ENCODE results near the gene KLHL29. TPM values are rescaled to one million over a fixed set of nuclear protein-coding genes. Genes with fewer than 3 reads are reported as not detected.

The KLHL29 gene
- total RNA-seq, 1 donor: 14.7 TPM

DNA sequence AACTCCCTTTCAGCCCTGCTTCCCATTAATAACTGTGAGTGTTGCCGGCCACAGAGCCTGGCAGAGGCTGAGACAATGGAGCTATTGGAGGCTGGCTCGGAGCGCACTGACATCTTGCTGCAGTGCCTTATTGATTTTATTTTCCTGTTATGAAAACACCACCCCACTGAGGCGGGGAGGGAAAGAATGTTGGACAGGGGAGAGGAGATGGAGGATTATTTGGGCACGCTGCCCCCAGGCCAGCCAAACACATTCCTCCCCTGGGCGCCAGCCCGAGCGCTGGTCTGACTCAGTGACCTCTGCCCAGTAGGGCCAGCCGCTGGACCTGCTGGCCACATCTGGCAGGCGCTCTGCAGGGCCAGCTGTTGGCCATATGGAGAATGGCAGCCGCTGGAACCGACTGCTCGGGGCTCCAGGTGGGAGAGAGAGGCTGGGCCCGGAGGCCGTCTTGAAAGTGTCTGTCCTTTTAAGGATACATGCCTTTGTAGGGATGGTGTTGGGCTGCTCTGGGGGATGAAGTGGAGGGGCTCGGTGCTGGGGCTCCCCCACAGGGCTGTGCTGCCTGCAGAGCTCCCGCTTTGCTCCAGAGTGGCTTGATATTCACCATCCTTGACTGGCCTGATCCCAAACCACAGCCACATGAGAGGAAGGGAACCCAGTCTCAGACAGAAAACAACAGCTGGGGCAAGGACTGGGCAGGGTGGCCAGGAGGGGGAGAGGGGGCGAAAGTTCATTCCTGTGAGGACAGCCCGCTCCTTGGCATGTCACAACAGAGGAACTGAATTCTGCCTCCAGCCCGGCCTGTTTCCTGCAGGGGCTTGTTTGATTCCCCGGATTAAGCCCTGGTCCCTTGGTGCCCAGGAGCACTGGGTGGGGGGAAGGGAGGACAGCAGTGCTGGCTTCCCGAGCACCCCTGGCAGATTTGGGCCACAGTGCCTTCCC is 179.0 kb downstream of the KLHL29 start:
- TF ChIP-seq, protein P1, sequence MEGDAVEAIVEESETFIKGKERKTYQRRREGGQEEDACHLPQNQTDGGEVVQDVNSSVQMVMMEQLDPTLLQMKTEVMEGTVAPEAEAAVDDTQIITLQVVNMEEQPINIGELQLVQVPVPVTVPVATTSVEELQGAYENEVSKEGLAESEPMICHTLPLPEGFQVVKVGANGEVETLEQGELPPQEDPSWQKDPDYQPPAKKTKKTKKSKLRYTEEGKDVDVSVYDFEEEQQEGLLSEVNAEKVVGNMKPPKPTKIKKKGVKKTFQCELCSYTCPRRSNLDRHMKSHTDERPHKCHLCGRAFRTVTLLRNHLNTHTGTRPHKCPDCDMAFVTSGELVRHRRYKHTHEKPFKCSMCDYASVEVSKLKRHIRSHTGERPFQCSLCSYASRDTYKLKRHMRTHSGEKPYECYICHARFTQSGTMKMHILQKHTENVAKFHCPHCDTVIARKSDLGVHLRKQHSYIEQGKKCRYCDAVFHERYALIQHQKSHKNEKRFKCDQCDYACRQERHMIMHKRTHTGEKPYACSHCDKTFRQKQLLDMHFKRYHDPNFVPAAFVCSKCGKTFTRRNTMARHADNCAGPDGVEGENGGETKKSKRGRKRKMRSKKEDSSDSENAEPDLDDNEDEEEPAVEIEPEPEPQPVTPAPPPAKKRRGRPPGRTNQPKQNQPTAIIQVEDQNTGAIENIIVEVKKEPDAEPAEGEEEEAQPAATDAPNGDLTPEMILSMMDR (IDR thresholded peaks at IDR 0.05; ENCODE audit: insufficient read depth, low read depth, low read length): no peak
- no peak overlapping the region for H3K4me3 ChIP-seq (ENCODE audit: low read depth, low read length)
- DNase-seq (ENCODE audit: low read depth): peak; percentile 65

DNA sequence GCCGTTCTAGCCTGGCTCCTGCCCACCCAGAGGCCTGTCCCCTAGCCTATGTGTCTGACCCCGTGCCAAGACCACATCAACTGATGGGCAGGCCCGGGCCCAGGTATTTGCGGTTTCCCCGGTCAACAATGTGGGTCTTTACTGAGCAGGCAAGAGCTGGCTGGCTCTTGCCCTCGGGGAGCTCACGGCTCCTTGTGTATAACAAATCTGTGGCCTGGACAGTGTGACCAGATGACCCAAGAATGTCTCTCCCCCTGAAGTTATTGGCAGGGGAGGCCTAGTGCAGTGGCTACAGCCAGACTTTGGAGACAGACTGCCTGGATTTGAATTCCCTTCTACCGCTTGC is 179.6 kb downstream of the KLHL29 start:
- TF ChIP-seq, protein P1 (IDR thresholded peaks at IDR 0.05; ENCODE audit: insufficient read depth, low read depth, low read length): no peak
- DNase-seq (ENCODE audit: low read depth): peak; percentile 19
- H3K4me3 ChIP-seq (ENCODE audit: low read depth, low read length): no peak overlapping the region

DNA sequence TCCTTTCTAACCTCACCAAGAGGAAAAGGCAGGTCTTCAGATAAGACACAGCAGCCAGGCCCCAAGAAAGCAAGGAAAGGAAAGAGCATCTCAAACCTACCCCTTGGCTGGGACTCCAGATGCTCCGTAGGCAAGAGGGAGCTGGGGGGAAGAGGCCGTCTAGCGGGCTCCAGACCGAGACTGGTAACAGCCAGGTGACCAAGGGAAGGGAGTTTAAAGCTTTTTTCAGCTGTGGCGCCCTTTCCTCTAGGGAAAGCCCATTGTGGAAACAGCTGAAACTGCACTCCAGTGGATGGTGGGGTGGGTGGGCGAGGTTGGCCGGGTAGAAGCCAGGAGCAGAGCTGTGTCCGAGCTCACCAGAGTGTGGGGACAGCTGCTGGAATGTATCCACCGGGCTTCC is 180.4 kb downstream of the KLHL29 start:
- TF ChIP-seq, protein P1 (IDR thresholded peaks at IDR 0.05; ENCODE audit: insufficient read depth, low read depth, low read length): no peak
- no peak for DNase-seq (ENCODE audit: low read depth)
- H3K4me3 ChIP-seq (ENCODE audit: low read depth, low read length): no peak overlapping the region

- DNase-seq (ENCODE audit: low read depth): no peak
- TF ChIP-seq, protein P1 (IDR thresholded peaks at IDR 0.05; ENCODE audit: insufficient read depth, low read depth, low read length): no peak
- no peak overlapping the region for H3K4me3 ChIP-seq (ENCODE audit: low read depth, low read length)
Measured at GRCh38 chr2:23565814-23566213, 180.8 kb downstream of the KLHL29 start.

- peak; percentile 11 for DNase-seq (ENCODE audit: low read depth)
- TF ChIP-seq, protein P1 (IDR thresholded peaks at IDR 0.05; ENCODE audit: insufficient read depth, low read depth, low read length): peak; percentile 51
- H3K4me3 ChIP-seq (ENCODE audit: low read depth, low read length): no peak overlapping the region
Measured at GRCh38 chr2:23566241-23567142, 181.5 kb downstream of the KLHL29 start.

DNA sequence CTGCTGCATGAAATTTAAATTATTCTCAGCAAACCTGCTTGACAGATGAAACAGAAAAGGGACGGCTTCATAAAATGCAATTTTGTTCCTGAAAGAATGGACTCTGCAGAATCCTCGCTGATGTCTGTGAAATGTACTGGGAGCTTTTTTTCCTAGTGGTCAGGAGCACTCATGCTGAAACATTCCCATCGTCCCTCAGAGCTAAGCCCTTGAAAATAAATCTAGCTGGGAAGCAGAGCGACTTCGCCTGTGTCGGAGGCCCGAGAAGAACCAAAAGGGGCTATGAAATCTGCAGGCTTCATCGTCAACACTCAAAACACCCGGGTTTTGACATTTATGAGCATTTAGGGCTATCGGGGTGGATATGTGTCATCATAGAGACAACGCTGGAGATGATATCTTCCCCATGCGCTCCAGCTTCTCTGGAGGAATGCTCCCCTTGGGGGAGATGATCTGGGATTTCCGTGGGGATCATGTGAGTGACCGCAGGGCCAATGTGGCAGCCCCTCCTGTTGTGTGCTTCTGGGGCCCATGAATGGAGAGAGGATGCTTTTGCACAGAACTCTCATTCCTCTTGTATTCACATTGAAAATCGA is 182.3 kb downstream of the KLHL29 start:
- no peak overlapping the region for H3K4me3 ChIP-seq (ENCODE audit: low read depth, low read length)
- TF ChIP-seq, protein P1 (IDR thresholded peaks at IDR 0.05; ENCODE audit: insufficient read depth, low read depth, low read length): no peak
- peak; percentile 57 for DNase-seq (ENCODE audit: low read depth)

Measured in fibroblast of villous mesenchyme (primary cell).